CD4-positive, alpha-beta T cell treated with Interleukin-6 for 4 hours (primary cell): ENCODE results near the gene UBE2Z.

Experiments used
- DNase-seq: peaks from one replicate; pipeline ENCODE4 v3.0.0-alpha.2; 2020; ENCODE audit warnings: mixed read lengths

The UBE2Z gene

GRCh38 chr17:48961516-48962233 is 53.5 kb downstream of the UBE2Z start:
- DNase-seq = no peak

- no peak for DNase-seq
Observed at GRCh38 chr17:48970224-48970623, 62.0 kb downstream of the UBE2Z start.

GRCh38 chr17:48970865-48971687 is 62.9 kb downstream of the UBE2Z start:
- DNase-seq = no peak

- DNase-seq = no peak
Observed at GRCh38 chr17:48972749-48973097, 64.5 kb downstream of the UBE2Z start.

GRCh38 chr17:48973806-48974205 is 65.6 kb downstream of the UBE2Z start:
- no peak for DNase-seq
